ENCODE data around the gene PACRG.

Gene PACRG

DNA sequence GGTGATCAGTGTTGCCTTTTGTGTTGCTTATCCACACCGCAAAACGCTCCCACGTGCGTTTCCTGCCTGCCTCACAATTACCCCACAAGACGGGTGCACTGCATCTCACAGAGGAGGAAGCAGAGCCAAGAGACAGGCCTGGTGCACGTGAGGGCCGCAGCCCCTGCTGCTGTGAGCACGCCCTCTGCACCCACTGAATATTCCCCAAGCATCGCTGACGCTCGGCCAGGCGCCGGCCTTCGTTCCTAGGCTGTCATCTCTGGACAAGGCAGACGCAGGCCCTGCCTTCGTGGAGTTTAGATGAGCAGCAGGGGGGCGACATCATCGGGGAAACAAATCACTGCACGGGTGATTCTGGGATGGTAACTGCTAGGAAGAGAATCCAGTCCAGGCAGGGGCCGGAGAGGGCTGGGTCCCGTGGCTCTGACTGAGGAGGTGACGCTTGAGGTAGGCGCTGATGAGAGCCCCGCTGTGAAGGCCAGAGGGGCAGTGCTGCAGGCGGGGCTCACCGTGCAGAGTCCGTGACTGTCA lies 524.4 kb downstream of the PACRG start:
- DNase-seq (ENCODE audit: low read depth): no peak
- H3K4me3 ChIP-seq (ENCODE audit: low read depth, low read length): no peak overlapping the region
- TF ChIP-seq, protein P1, sequence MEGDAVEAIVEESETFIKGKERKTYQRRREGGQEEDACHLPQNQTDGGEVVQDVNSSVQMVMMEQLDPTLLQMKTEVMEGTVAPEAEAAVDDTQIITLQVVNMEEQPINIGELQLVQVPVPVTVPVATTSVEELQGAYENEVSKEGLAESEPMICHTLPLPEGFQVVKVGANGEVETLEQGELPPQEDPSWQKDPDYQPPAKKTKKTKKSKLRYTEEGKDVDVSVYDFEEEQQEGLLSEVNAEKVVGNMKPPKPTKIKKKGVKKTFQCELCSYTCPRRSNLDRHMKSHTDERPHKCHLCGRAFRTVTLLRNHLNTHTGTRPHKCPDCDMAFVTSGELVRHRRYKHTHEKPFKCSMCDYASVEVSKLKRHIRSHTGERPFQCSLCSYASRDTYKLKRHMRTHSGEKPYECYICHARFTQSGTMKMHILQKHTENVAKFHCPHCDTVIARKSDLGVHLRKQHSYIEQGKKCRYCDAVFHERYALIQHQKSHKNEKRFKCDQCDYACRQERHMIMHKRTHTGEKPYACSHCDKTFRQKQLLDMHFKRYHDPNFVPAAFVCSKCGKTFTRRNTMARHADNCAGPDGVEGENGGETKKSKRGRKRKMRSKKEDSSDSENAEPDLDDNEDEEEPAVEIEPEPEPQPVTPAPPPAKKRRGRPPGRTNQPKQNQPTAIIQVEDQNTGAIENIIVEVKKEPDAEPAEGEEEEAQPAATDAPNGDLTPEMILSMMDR (IDR thresholded peaks at IDR 0.05; ENCODE audit: insufficient read depth, low read depth, low read length, missing control alignments): no peak

DNA sequence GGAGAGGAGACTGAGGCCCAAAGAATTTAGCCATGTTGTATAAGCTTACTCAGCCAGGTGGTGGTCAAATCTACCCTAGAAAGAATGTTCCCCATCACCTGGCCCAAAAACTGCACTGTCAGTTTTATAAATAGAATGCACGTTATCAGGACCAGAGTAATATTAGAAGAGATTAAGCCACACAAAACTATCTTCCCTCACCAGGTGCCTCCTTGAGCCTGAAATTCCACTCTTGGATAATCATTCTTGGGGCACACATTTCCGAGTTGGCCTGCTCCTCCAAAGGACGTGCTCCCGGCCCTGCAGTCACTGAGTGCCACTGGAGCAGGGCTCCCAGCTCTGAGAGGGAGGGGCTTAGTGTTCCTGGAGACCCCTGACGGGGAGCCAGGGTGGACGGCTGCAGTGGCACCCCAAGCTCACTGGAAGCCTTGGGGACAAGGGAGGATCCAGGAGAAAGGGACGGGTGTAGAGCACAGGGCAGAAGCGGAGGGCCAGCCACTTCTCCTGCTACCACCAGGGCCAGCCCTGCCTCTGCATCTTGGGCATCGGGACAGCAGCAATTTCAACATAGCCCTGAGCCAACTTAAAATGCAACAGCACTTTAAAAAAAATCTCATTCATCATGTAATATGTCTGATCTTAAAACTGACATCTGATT lies 525.9 kb downstream of the PACRG start:
- no peak for DNase-seq (ENCODE audit: low read depth)
- H3K4me3 ChIP-seq (ENCODE audit: low read depth, low read length): no peak overlapping the region
- TF ChIP-seq, protein P1 (IDR thresholded peaks at IDR 0.05; ENCODE audit: insufficient read depth, low read depth, low read length, missing control alignments): no peak

DNA sequence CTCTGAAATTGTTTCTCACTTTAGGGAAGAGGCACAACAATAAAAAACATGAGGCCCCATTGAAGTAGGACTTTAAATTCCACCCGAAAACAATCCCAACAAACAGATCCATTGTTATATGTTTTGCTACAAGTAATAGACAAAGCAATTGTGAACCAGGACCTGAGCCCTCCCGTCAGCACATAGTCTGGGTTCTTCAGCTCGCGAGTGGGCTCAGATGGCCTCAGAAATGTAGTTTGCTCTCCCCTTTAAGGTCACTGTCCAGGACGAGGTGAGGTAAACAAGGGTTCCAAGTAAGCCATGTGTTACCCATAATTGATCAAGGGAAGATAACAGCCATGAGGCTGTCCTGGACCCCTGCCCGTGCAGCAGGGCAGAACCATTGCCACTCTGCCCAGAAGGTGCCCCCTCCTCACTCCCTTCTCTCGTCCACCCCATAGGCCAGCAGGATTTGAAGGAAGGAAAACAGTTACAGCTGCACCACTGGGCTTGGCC lies 526.6 kb downstream of the PACRG start:
- TF ChIP-seq, protein P1 (IDR thresholded peaks at IDR 0.05; ENCODE audit: insufficient read depth, low read depth, low read length, missing control alignments): no peak
- no peak for DNase-seq (ENCODE audit: low read depth)
- no peak overlapping the region for H3K4me3 ChIP-seq (ENCODE audit: low read depth, low read length)

DNA sequence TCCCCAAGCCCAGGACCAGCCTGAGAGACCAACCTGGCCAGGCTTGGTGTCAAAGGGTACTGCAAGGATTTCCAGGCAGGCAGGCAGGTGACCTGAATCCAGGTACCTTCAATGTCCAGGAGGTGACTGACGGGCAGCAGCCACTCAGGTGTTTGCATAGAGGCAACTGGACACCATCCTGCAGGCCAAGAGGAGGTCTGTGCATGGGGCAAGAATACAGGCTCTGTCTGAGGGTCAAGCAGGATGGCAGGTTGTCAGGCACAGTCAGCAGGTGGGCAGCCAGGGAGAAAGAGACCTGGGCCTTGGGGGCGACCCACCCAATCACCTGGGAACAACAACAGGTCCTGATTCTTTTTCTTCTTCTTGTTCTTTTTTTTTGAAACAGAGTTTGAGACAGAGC lies 527.5 kb downstream of the PACRG start:
- no peak overlapping the region for H3K4me3 ChIP-seq (ENCODE audit: low read depth, low read length)
- no peak for DNase-seq (ENCODE audit: low read depth)
- TF ChIP-seq, protein P1 (IDR thresholded peaks at IDR 0.05; ENCODE audit: insufficient read depth, low read depth, low read length, missing control alignments): no peak

DNA sequence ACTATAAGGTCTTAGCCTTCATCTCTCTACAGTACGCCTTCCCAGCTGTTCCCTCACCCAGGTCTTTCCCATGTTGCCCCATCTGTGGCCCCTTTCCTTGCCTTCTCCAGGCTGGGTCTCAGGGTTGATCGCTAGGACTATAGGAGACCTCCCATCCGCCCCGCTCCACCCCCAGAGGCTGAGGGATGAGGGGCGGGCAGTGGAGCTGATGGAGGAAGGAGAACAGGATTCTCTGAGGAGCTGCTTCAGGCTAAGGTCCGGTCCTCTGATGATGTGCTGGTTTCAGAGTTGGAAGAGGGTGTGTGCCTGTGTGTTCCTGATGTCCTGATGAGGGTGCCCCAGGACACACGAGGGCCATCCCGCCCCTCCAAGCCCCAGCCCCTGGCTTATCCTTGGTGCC lies 531.9 kb downstream of the PACRG start:
- TF ChIP-seq, protein P1 (IDR thresholded peaks at IDR 0.05; ENCODE audit: insufficient read depth, low read depth, low read length, missing control alignments): no peak
- no peak for DNase-seq (ENCODE audit: low read depth)
- H3K4me3 ChIP-seq (ENCODE audit: low read depth, low read length): no peak overlapping the region

DNA sequence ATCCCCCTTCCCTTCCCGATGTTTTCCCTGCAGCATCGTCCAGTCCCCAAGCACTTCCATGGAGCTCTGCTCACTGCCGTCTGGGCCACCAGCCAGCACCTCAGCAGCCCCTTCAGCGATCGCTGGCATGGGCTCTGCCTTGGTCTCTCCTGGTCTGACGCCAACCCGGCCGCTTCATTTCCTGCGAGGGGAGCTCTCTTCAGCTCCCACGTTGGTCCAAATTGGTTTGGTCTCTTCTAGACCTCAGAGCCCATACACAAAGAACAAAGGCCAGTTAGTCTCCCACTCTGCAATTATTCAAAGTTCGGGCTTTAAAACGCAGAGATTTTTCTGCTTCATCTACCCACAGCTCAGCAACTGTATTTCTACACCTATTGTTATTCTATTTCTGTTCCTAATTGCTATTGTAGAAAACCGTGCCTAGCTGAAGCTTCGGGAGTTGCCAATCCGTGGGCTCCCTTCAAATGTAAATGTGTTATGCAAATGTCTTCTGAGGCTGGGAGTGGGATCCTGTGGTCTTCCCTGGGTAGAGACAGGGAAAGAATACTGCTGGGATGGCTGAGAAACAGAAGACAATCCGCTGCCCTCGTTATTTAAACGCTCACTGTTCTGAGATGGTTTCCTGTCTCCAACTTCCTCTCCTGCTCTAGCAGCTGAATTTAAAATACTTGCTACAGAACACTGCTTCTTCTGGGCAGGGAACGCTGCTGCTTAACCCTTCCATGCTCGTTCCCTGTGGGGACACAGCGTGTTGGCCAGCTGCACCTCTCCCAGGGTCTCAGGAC lies 532.5 kb downstream of the PACRG start:
- TF ChIP-seq, protein P1 (IDR thresholded peaks at IDR 0.05; ENCODE audit: insufficient read depth, low read depth, low read length, missing control alignments): no peak
- H3K4me3 ChIP-seq (ENCODE audit: low read depth, low read length): no peak overlapping the region
- no peak for DNase-seq (ENCODE audit: low read depth)
